ENCODE results near the gene KCNA5. TPM values are rescaled to one million over a fixed set of nuclear protein-coding genes. Genes with fewer than 3 reads are reported as not detected.

The KCNA5 gene
- total RNA-seq, 1 experiment from 2014 or later, result not detected

DNA sequence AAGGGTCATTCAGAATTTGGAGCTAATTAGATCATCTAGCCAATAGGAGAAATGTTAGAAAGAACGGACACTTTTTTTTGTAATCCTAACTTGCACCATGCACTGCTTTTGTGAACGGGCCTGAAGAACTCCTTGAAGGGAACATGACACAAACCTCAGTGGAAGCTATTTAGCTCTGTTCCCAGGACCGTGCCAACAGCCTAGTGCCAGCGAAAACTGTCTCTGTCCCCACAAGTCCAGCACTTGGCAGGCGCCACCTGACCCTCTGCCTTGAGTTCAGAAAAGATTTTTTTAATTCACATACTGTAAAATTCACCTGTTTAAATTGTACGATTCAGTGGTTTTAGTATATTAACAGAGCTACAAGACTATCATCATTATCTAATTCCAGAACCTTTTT is 31.3 kb upstream of the KCNA5 start:
- Histone ChIP-seq H3K4me1 (ENCODE audit: insufficient read depth, low read length) (no peaks in the 10 kb centered on the region), H3K4me3 (ENCODE audit: low read length) (no peak overlapping the region), H2AFZ (ENCODE audit: low read length) (no peak overlapping the region), H3K79me2 (ENCODE audit: low read length) (no peaks in the 10 kb centered on the region), H3F3A (ENCODE audit: low read length, unreplicated experiment) (no peaks in the 10 kb centered on the region), H4K20me1 (ENCODE audit: low read length) (no peaks in the 10 kb centered on the region), H3K4me2 (ENCODE audit: low read length) (no peak overlapping the region), H3K9me3 (ENCODE audit: low read length) (no peaks in the 10 kb centered on the region), H3K9me2 (replicated peaks; ENCODE audit: low read length) (no peaks in the 10 kb centered on the region), H3K27me3 (ENCODE audit: low read length) (peaks cover 7% of the 10 kb centered on the region; the same call in 1 of the 2 replicates), H3K27ac (ENCODE audit: low read length) (no peak overlapping the region), H3K36me3 (ENCODE audit: low read depth, low read length) (no peaks in the 10 kb centered on the region), H3K9ac (ENCODE audit: low read length) (no peak overlapping the region)
- TF ChIP-seq EZH2phosphoT487 (IDR thresholded peaks at IDR 0.05; ENCODE audit: borderline replicate concordance, low read length), result no peak
- no peak for TF ChIP-seq EZH2 (IDR thresholded peaks at IDR 0.05; ENCODE audit: low read length, unreplicated experiment)
- TF ChIP-seq, protein P1, sequence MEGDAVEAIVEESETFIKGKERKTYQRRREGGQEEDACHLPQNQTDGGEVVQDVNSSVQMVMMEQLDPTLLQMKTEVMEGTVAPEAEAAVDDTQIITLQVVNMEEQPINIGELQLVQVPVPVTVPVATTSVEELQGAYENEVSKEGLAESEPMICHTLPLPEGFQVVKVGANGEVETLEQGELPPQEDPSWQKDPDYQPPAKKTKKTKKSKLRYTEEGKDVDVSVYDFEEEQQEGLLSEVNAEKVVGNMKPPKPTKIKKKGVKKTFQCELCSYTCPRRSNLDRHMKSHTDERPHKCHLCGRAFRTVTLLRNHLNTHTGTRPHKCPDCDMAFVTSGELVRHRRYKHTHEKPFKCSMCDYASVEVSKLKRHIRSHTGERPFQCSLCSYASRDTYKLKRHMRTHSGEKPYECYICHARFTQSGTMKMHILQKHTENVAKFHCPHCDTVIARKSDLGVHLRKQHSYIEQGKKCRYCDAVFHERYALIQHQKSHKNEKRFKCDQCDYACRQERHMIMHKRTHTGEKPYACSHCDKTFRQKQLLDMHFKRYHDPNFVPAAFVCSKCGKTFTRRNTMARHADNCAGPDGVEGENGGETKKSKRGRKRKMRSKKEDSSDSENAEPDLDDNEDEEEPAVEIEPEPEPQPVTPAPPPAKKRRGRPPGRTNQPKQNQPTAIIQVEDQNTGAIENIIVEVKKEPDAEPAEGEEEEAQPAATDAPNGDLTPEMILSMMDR (conservative IDR thresholded peaks at IDR 0.05; ENCODE audit: low read depth, low read length), result no peak
- POLR2A ChIA-PET (ENCODE audit: unreplicated experiment), result no interaction called here
- BruUV-seq (replicated peaks), result no TSS peak
- DNase-seq (no peak), ATAC-seq (no peak)
- intact Hi-C loops (cut with micrococcal nuclease), result no loop called here
- CTCF ChIA-PET, result no interaction called here

DNA sequence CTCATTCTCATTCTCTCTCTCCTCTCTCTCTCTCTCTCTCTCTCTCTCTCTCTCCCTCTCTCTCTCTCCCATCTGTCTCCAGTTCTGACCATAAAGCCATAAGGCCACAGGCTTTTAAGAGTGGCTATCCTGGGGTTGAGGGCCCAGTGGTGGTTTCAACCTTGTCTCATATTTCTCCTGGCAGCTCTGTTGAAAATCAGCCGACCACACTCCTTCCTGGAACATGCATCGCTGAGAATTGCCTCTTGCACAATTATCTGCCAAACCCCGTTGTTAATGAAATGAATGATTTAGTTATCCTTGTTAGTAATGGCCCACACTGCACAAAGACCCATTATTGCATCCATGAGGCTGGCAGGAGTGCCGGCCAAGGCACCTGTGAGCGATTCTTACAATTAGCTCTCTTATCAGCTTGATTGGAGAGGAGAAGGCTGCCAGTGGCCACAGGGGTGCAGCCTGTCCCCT is 30.4 kb upstream of the KCNA5 start:
- Histone ChIP-seq H3K9me3 (ENCODE audit: low read length) (no peaks in the 10 kb centered on the region), H3K36me3 (ENCODE audit: low read depth, low read length) (no peaks in the 10 kb centered on the region), H3K9me2 (replicated peaks; ENCODE audit: low read length) (no peaks in the 10 kb centered on the region), H3K4me3 (ENCODE audit: low read length) (no peak overlapping the region), H3K27me3 (ENCODE audit: low read length) (peaks cover 7% of the 10 kb centered on the region; the same call in 1 of the 2 replicates), H3K4me2 (ENCODE audit: low read length) (no peak overlapping the region), H4K20me1 (ENCODE audit: low read length) (no peaks in the 10 kb centered on the region), H3K79me2 (ENCODE audit: low read length) (no peaks in the 10 kb centered on the region), H3K9ac (ENCODE audit: low read length) (no peak overlapping the region), H3K4me1 (ENCODE audit: insufficient read depth, low read length) (no peaks in the 10 kb centered on the region), H2AFZ (ENCODE audit: low read length) (no peak overlapping the region), H3F3A (ENCODE audit: low read length, unreplicated experiment) (no peaks in the 10 kb centered on the region), H3K27ac (ENCODE audit: low read length) (no peak overlapping the region)
- DNase-seq (no peak), ATAC-seq (no peak)
- TF ChIP-seq, protein P1 (conservative IDR thresholded peaks at IDR 0.05; ENCODE audit: low read depth, low read length), result no peak
- TF ChIP-seq EZH2 (IDR thresholded peaks at IDR 0.05; ENCODE audit: low read length, unreplicated experiment) (no peak), EZH2phosphoT487 (IDR thresholded peaks at IDR 0.05; ENCODE audit: borderline replicate concordance, low read length) (no peak)
- BruUV-seq (replicated peaks), result no TSS peak
- ChIA-PET CTCF (no interaction called here), POLR2A (ENCODE audit: unreplicated experiment) (no interaction called here)
- intact Hi-C loops (cut with micrococcal nuclease), result no loop called here

GRCh38 chr12:5014269-5014668 is 29.4 kb upstream of the KCNA5 start:
- no peaks in the 10 kb centered on the region for H3K9me3 ChIP-seq (ENCODE audit: low read length)
- DNase-seq (no peak), ATAC-seq (no peak)
- no peak overlapping the region for H2AFZ ChIP-seq (ENCODE audit: low read length)
- no peaks in the 10 kb centered on the region for H3K36me3 ChIP-seq (ENCODE audit: low read depth, low read length)
- H3K27me3 ChIP-seq (ENCODE audit: low read length), result peaks cover 7% of the 10 kb centered on the region; the same call in 1 of the 2 replicates
- H3K9me2 ChIP-seq (replicated peaks; ENCODE audit: low read length), result no peaks in the 10 kb centered on the region
- BruUV-seq (replicated peaks), result no TSS peak
- TF ChIP-seq EZH2 (IDR thresholded peaks at IDR 0.05; ENCODE audit: low read length, unreplicated experiment) (no peak), EZH2phosphoT487 (IDR thresholded peaks at IDR 0.05; ENCODE audit: borderline replicate concordance, low read length) (no peak)
- no peaks in the 10 kb centered on the region for H4K20me1 ChIP-seq (ENCODE audit: low read length)
- no peak overlapping the region for H3K4me2 ChIP-seq (ENCODE audit: low read length)
- H3F3A ChIP-seq (ENCODE audit: low read length, unreplicated experiment), result no peaks in the 10 kb centered on the region
- no peaks in the 10 kb centered on the region for H3K79me2 ChIP-seq (ENCODE audit: low read length)
- ChIA-PET POLR2A (ENCODE audit: unreplicated experiment) (no interaction called here), CTCF (no interaction called here)
- H3K9ac ChIP-seq (ENCODE audit: low read length), result no peak overlapping the region
- H3K4me1 ChIP-seq (ENCODE audit: insufficient read depth, low read length), result no peaks in the 10 kb centered on the region
- intact Hi-C loops (cut with micrococcal nuclease), result no loop called here
- H3K4me3 ChIP-seq (ENCODE audit: low read length), result no peak overlapping the region
- no peak overlapping the region for H3K27ac ChIP-seq (ENCODE audit: low read length)
